ENCODE measurements around the gene SLC4A1AP. TPM values are rescaled to one million over a fixed set of nuclear protein-coding genes. Genes with fewer than 3 reads are reported as not detected.
A peak's percentile ranks its signal among the peaks of the same experiment; 100 is the strongest.

SLC4A1AP gene
- total and polyA plus RNA-seq, 2 donors from 2014 or later: 19.1 to 20.9 TPM

DNA sequence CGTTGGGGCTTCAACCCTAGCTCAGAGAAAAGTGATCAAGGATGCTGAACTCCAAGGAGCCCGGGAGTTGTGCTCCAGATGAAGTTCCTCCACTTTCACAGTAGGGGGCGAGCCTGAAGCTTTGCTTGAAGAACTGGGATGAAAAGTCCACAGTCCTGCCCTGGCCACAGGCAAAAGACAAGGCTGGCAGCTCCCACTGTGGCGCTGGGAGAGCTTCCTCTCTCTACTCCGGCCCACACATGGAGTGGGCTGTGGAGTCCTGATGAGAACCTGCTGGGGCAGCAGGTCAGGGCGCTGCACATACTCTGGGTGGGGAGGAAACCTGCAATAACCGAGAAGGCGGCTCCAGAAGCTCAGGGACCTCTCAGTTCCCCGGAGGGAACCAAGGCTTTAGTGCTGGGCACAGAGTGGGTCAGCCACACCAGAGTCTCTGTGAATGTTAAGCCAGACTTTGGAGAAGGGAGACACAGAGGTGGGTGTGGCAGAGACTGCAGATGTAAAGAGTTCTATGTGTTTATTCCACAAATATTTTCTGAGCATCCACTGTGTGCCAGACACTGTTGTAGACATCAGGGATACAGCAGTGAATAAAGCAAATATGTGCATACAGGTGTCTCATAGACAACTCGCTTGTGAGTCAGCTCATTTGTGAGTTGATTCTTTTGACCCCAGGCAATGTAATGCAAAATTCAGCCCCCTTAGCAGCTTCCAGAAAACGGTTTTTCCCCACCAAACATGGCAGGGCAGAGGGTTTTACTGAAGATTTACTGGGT, 59.9 kb downstream of the SLC4A1AP start:
- H3K4me1 ChIP-seq (ENCODE audit: control insufficient read depth in 2 of 3, insufficient read depth in 2 of 3, low read depth in 1 of 3, low read length in 3 of 3): peaks cover 0 to 26% (median 19%) of the 10 kb centered on the region in 3 donors
- H3K27me3 ChIP-seq (ENCODE audit: control insufficient read depth, insufficient read depth, low read length): no peaks in the 10 kb centered on the region
- FAIRE-seq (peak; percentile 8), DNase-seq (peak in 4 of 5 donors; percentile 75 to 91 (median 83))
- H3K9ac ChIP-seq (ENCODE audit: low read length in 3 of 3): peak overlapping the region in 1 of 3 donors; percentile 10
- H3K36me3 ChIP-seq (ENCODE audit: control insufficient read depth in 2 of 3, insufficient read depth in 3 of 3, low read length in 3 of 3): no peaks in the 10 kb centered on the region
- TF ChIP-seq, protein P1, sequence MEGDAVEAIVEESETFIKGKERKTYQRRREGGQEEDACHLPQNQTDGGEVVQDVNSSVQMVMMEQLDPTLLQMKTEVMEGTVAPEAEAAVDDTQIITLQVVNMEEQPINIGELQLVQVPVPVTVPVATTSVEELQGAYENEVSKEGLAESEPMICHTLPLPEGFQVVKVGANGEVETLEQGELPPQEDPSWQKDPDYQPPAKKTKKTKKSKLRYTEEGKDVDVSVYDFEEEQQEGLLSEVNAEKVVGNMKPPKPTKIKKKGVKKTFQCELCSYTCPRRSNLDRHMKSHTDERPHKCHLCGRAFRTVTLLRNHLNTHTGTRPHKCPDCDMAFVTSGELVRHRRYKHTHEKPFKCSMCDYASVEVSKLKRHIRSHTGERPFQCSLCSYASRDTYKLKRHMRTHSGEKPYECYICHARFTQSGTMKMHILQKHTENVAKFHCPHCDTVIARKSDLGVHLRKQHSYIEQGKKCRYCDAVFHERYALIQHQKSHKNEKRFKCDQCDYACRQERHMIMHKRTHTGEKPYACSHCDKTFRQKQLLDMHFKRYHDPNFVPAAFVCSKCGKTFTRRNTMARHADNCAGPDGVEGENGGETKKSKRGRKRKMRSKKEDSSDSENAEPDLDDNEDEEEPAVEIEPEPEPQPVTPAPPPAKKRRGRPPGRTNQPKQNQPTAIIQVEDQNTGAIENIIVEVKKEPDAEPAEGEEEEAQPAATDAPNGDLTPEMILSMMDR (IDR thresholded peaks at IDR 0.05; ENCODE audit: borderline replicate concordance, extremely low read depth, insufficient read depth): peak; percentile 85
- intact Hi-C loops (cut with DNase I): no loop called here
- no peaks in the 10 kb centered on the region for H3K9me3 ChIP-seq (ENCODE audit: control insufficient read depth in 2 of 3, insufficient read depth in 1 of 3, low read length in 3 of 3)
- H3K27ac ChIP-seq (ENCODE audit: low read depth in 2 of 2, low read length in 2 of 2): peak overlapping the region; percentile 15 to 78
- H3K4me3 ChIP-seq (ENCODE audit: low read length in 3 of 3): no peak overlapping the region

DNA sequence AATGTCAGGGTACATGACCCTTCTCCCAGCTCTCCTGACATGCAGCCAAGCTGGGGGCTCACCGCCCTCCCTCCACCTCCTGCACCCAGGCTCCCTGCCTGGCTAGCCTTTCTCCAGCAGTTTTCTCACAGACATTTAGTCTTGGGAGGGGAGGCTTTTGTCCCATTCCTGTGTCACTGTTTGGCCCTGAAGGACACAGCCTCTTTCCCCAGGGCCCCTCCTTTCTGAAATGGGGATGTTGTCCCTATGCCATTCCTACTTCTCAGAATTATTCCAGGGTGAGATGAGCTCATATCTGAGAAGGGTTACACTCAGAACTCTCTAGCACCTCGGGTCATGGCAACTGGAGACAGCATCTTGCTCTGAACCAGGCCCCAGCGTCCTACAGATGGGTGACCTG, 60.5 kb downstream of the SLC4A1AP start:
- no peak overlapping the region for H3K4me3 ChIP-seq (ENCODE audit: low read length in 3 of 3)
- peaks cover 0 to 30% (median 25%) of the 10 kb centered on the region in 3 donors for H3K4me1 ChIP-seq (ENCODE audit: control insufficient read depth in 2 of 3, insufficient read depth in 2 of 3, low read depth in 1 of 3, low read length in 3 of 3)
- H3K9me3 ChIP-seq (ENCODE audit: control insufficient read depth in 2 of 3, insufficient read depth in 1 of 3, low read length in 3 of 3): no peaks in the 10 kb centered on the region
- TF ChIP-seq, protein P1 (IDR thresholded peaks at IDR 0.05; ENCODE audit: borderline replicate concordance, extremely low read depth, insufficient read depth): no peak
- peak overlapping the region in 1 of 3 donors; percentile 10 for H3K9ac ChIP-seq (ENCODE audit: low read length in 3 of 3)
- intact Hi-C loops (cut with DNase I): no loop called here
- H3K36me3 ChIP-seq (ENCODE audit: control insufficient read depth in 2 of 3, insufficient read depth in 3 of 3, low read length in 3 of 3): no peaks in the 10 kb centered on the region
- H3K27me3 ChIP-seq (ENCODE audit: control insufficient read depth, insufficient read depth, low read length): no peaks in the 10 kb centered on the region
- H3K27ac ChIP-seq (ENCODE audit: low read depth in 2 of 2, low read length in 2 of 2): peak overlapping the region; percentile 15 to 78
- DNase-seq (no peak), FAIRE-seq (no peak)

DNA sequence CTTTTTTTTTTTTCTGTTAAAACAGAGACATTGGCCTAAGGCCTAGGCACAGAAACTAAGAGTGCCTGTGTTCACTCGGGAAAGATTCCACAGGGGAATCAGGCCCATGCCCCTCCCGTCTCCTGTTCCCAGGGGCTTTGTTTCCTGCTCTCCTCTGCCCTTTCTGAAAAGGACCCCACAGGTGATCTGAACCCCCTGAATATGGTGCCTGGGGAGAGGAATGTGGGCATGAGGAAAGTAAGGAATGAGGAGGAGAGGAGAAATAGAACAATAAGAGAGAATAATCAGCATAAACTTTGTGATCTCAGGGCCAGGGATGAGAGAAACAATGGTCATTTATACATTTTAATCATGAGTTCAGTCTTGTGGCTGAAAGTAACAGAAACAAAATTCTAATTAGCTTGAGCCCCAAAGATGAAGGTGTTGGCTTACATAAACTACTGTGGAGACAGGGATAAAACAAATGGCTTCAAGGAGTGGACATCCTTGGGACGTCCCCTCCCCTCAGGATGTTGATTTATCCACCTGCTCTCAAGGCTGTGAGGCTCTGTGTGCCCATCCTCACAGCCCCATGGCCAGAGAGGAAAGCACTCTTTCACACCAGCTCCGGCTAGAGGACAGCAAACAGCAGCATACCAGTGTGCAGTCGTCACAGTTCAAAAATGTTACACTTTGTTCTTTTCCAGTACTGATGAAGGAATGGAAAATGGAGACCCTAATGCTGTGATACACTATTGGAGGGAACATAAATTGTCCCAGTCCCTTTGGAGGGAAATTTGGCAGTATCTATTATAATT, 61.4 kb downstream of the SLC4A1AP start:
- intact Hi-C loops (cut with DNase I): no loop called here
- Histone ChIP-seq H3K27ac (ENCODE audit: low read depth in 2 of 2, low read length in 2 of 2) (peak overlapping the region; percentile 58 to 78), H3K27me3 (ENCODE audit: control insufficient read depth, insufficient read depth, low read length) (no peaks in the 10 kb centered on the region), H3K4me3 (ENCODE audit: low read length in 3 of 3) (no peak overlapping the region), H3K36me3 (ENCODE audit: control insufficient read depth in 2 of 3, insufficient read depth in 3 of 3, low read length in 3 of 3) (no peaks in the 10 kb centered on the region), H3K9me3 (ENCODE audit: control insufficient read depth in 2 of 3, insufficient read depth in 1 of 3, low read length in 3 of 3) (no peaks in the 10 kb centered on the region), H3K9ac (ENCODE audit: low read length in 3 of 3) (peak overlapping the region in 1 of 3 donors; percentile 25), H3K4me1 (ENCODE audit: control insufficient read depth in 2 of 3, insufficient read depth in 2 of 3, low read depth in 1 of 3, low read length in 3 of 3) (peaks cover 4 to 38% (median 33%) of the 10 kb centered on the region in 3 donors)
- FAIRE-seq (no peak), DNase-seq (peak in 2 of 5 donors; percentile 56 to 66)
- TF ChIP-seq, protein P1 (IDR thresholded peaks at IDR 0.05; ENCODE audit: borderline replicate concordance, extremely low read depth, insufficient read depth): no peak
